ENCODE results near the gene PPM1H.
"Not testable (repeated sequence)": the region's sequence is repeated elsewhere in the genome, so short reads cannot be mapped to it uniquely, and the experiment has no call there.

The PPM1H gene

GRCh38 chr12:62893276-62893675 lies 41.7 kb downstream of the PPM1H start:
- no peaks in the 10 kb centered on the region for H3K36me3 ChIP-seq (ENCODE audit: control insufficient read depth, insufficient read depth, low read length)

DNA sequence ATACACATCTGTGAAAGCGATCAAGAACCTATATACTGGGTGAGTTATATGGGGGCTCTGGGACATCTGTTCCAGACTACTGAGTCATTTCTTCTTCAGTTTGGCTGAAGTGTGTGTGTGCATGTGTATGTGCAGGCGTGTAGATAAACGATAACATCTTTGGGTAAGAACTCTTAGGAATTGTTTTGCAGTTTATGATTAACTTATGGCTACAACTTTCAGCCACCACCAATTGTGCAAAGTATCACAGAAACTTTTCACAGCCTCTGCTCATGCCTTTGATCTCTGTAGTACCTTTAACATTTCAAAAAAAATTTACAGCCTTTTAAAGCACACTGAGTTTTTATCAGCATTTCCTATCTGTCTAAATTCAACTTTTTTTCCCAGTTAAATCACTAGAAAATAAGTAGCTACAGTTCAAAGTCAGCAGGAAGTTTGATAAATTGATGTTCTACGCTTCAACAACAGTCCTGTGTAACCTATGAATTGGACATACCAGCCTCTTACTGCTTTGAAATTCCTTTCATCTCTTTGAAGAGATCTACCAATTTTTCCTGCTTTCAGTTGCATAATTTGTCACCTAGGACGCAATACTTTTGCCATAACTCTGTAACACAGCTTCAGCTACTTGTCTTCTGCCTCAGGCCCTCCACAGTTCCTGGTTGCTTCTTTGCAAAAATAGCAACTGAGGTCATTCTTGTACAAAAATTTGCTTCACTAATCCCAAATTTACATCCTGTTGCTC lies 43.0 kb downstream of the PPM1H start:
- H3K4me3 ChIP-seq (replicated peaks; ENCODE audit: low read depth, low read length) = no peak overlapping the region
- H3K27me3 ChIP-seq (replicated peaks; ENCODE audit: control insufficient read depth, insufficient read depth, low read length) = no peaks in the 10 kb centered on the region
- no peak for DNase-seq (ENCODE audit: extremely low read depth, insufficient read length)
- TF ChIP-seq, protein P1, sequence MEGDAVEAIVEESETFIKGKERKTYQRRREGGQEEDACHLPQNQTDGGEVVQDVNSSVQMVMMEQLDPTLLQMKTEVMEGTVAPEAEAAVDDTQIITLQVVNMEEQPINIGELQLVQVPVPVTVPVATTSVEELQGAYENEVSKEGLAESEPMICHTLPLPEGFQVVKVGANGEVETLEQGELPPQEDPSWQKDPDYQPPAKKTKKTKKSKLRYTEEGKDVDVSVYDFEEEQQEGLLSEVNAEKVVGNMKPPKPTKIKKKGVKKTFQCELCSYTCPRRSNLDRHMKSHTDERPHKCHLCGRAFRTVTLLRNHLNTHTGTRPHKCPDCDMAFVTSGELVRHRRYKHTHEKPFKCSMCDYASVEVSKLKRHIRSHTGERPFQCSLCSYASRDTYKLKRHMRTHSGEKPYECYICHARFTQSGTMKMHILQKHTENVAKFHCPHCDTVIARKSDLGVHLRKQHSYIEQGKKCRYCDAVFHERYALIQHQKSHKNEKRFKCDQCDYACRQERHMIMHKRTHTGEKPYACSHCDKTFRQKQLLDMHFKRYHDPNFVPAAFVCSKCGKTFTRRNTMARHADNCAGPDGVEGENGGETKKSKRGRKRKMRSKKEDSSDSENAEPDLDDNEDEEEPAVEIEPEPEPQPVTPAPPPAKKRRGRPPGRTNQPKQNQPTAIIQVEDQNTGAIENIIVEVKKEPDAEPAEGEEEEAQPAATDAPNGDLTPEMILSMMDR (IDR thresholded peaks at IDR 0.05; ENCODE audit: insufficient read depth, low read length, poor library complexity, severe bottlenecking) = no peak
- no peaks in the 10 kb centered on the region for H3K36me3 ChIP-seq (ENCODE audit: control insufficient read depth, insufficient read depth, low read length)

More at GRCh38 chr12:62893276-62893675, 41.7 kb downstream of the PPM1H start:
- TF ChIP-seq, protein P1 (IDR thresholded peaks at IDR 0.05; ENCODE audit: insufficient read depth, low read length, poor library complexity, severe bottlenecking) = no peak
- no peak for DNase-seq (ENCODE audit: extremely low read depth, insufficient read length)
- H3K27me3 ChIP-seq (replicated peaks; ENCODE audit: control insufficient read depth, insufficient read depth, low read length) = no peaks in the 10 kb centered on the region
- H3K4me3 ChIP-seq (replicated peaks; ENCODE audit: low read depth, low read length) = no peak overlapping the region

- Histone ChIP-seq H3K4me3 (replicated peaks; ENCODE audit: low read depth, low read length) (no peak overlapping the region), H3K27me3 (replicated peaks; ENCODE audit: control insufficient read depth, insufficient read depth, low read length) (no peaks in the 10 kb centered on the region), H3K36me3 (ENCODE audit: control insufficient read depth, insufficient read depth, low read length) (no peaks in the 10 kb centered on the region)
- no peak for DNase-seq (ENCODE audit: extremely low read depth, insufficient read length)
- TF ChIP-seq, protein P1 (IDR thresholded peaks at IDR 0.05; ENCODE audit: insufficient read depth, low read length, poor library complexity, severe bottlenecking) = no peak
Observed at GRCh38 chr12:62888454-62889110, 46.4 kb downstream of the PPM1H start.

- no peak for DNase-seq (ENCODE audit: extremely low read depth, insufficient read length)
- H3K36me3 ChIP-seq (ENCODE audit: control insufficient read depth, insufficient read depth, low read length) = no peaks in the 10 kb centered on the region
- TF ChIP-seq, protein P1 (IDR thresholded peaks at IDR 0.05; ENCODE audit: insufficient read depth, low read length, poor library complexity, severe bottlenecking) = no peak
- no peaks in the 10 kb centered on the region for H3K27me3 ChIP-seq (replicated peaks; ENCODE audit: control insufficient read depth, insufficient read depth, low read length)
- H3K4me3 ChIP-seq (replicated peaks; ENCODE audit: low read depth, low read length) = no peak overlapping the region
Observed at GRCh38 chr12:62886796-62887195, 48.2 kb downstream of the PPM1H start.

DNA sequence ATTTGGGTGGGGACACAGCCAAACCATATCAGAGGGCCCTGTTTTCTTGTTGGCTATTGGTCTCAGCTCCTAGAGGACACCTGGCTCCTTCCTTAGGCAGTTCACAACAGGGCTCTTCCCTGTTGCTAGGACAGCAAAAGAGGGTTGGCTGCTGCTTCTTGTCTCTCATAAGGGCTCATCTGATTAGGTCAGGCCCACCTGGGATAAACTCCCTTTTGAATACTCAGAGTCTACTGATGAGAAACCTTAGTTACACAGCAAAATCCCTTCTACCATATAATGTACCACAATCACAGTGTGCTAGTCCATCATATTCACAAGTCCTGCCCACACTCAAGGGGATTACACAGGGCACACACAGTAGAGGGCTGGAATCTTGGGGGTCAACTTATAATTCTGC lies 49.7 kb downstream of the PPM1H start:
- Histone ChIP-seq H3K4me3 (replicated peaks; ENCODE audit: low read depth, low read length) (no peak overlapping the region), H3K36me3 (ENCODE audit: control insufficient read depth, insufficient read depth, low read length) (no peaks in the 10 kb centered on the region), H3K27me3 (replicated peaks; ENCODE audit: control insufficient read depth, insufficient read depth, low read length) (peaks cover 3% of the 10 kb centered on the region)
- TF ChIP-seq, protein P1 (IDR thresholded peaks at IDR 0.05; ENCODE audit: insufficient read depth, low read length, poor library complexity, severe bottlenecking) = no peak
- no peak for DNase-seq (ENCODE audit: extremely low read depth, insufficient read length)

GRCh38 chr12:62884832-62885231 lies 50.1 kb downstream of the PPM1H start:
- H3K36me3 ChIP-seq (ENCODE audit: control insufficient read depth, insufficient read depth, low read length); DNase-seq (ENCODE audit: extremely low read depth, insufficient read length): not testable (repeated sequence)

More at GRCh38 chr12:62884832-62885231, 50.1 kb downstream of the PPM1H start:
- H3K4me3 ChIP-seq (replicated peaks; ENCODE audit: low read depth, low read length); H3K27me3 ChIP-seq (replicated peaks; ENCODE audit: control insufficient read depth, insufficient read depth, low read length): not testable (repeated sequence)

Measured in GM06990 (cell line).